Middle frontal gyrus (tissue), 1 donor: ENCODE data around the gene TMEM42.

ENCODE experiments used
- DNase-seq: peaks from one replicate; pipeline ENCODE4 v3.0.0-alpha.2; 2015; ENCODE audit warnings: low spot score; ENCODE audit errors: extremely low spot score

Gene TMEM42

GRCh38 chr3:44874308-44874707 is 12.6 kb downstream of the TMEM42 start, which contains the start of gene TGM4:
Gene TGM4, plus strand, starts transcription at chr3:44874608. Its CDS starts 71 bp downstream, at chr3:44874679.
- DNase-seq: no peak

GRCh38 chr3:44875596-44875995 is 13.9 kb downstream of the TMEM42 start:
- no peak for DNase-seq

GRCh38 chr3:44877333-44877732 is 15.6 kb downstream of the TMEM42 start:
- no peak for DNase-seq

GRCh38 chr3:44880284-44880683 is 18.6 kb downstream of the TMEM42 start:
- no peak for DNase-seq

GRCh38 chr3:44883213-44883955 is 21.7 kb downstream of the TMEM42 start:
- no peak for DNase-seq

GRCh38 chr3:44883999-44884431 is 22.3 kb downstream of the TMEM42 start:
- no peak for DNase-seq

GRCh38 chr3:44885618-44886017 is 23.9 kb downstream of the TMEM42 start:
- no peak for DNase-seq

- DNase-seq: no peak
Measured at GRCh38 chr3:44886561-44886960, 24.8 kb downstream of the TMEM42 start.

- DNase-seq: no peak
Measured at GRCh38 chr3:44887101-44887500, 25.4 kb downstream of the TMEM42 start.

- no peak for DNase-seq
Measured at GRCh38 chr3:44890258-44890657, 28.5 kb downstream of the TMEM42 start.

GRCh38 chr3:44890852-44891251 is 29.1 kb downstream of the TMEM42 start:
- no peak for DNase-seq

- DNase-seq: no peak
Measured at GRCh38 chr3:44892689-44893088, 31.0 kb downstream of the TMEM42 start.

GRCh38 chr3:44893097-44893496 is 31.4 kb downstream of the TMEM42 start:
- no peak for DNase-seq

GRCh38 chr3:44894485-44894884 is 32.8 kb downstream of the TMEM42 start:
- no peak for DNase-seq

GRCh38 chr3:44896440-44896839 is 34.7 kb downstream of the TMEM42 start:
- no peak for DNase-seq

GRCh38 chr3:44899683-44900367 is 38.1 kb downstream of the TMEM42 start:
- no peak for DNase-seq

GRCh38 chr3:44902628-44903027 is 40.9 kb downstream of the TMEM42 start:
- DNase-seq: no peak

GRCh38 chr3:44903314-44903713 is 41.6 kb downstream of the TMEM42 start:
- no peak for DNase-seq

GRCh38 chr3:44903751-44904150 is 42.0 kb downstream of the TMEM42 start:
- DNase-seq: no peak

- DNase-seq: no peak
Measured at GRCh38 chr3:44905446-44906157, 43.9 kb downstream of the TMEM42 start.

GRCh38 chr3:44906997-44907396 is 45.3 kb downstream of the TMEM42 start:
- no peak for DNase-seq

- no peak for DNase-seq
Measured at GRCh38 chr3:44907612-44908011, 45.9 kb downstream of the TMEM42 start.
